Measurements from ENCODE around the gene GUCY2C. TPM values are rescaled to one million over a fixed set of nuclear protein-coding genes. Genes with fewer than 3 reads are reported as not detected.

GUCY2C gene
- total and polyA plus RNA-seq, 9 donors, result 0.36 TPM; not detected in 8

DNA sequence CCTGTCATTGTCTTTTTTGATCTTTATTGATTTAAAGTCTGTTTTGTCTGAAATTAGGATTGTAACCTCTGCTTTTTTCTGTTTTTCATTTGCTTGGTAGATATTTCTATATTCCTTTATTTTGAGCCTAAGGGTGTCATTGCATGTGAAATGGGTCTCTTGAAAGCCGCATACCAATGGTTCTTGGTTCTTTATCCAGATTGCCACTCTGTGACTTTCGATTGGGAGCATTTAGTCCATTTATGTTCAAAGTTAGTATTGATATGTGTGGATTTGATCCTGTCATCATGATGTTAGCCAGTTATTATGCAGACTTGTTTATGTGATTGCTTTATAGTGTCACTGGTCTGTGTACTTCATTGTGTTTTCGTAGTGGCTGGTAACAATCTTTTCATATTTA lies 98.9 kb downstream of the GUCY2C start:
- DNase-seq, result no peak
- intact Hi-C loops (cut with DNase I), result no loop called here
- Histone ChIP-seq H3K36me3 (no peaks in the 10 kb centered on the region), H3K27ac (no peak overlapping the region), H3K4me1 (ENCODE audit: insufficient read depth) (no peaks in the 10 kb centered on the region), H3K4me3 (no peak overlapping the region), H3K27me3 (no peaks in the 10 kb centered on the region), H3K9me3 (no peaks in the 10 kb centered on the region)
- TF ChIP-seq, protein P1, sequence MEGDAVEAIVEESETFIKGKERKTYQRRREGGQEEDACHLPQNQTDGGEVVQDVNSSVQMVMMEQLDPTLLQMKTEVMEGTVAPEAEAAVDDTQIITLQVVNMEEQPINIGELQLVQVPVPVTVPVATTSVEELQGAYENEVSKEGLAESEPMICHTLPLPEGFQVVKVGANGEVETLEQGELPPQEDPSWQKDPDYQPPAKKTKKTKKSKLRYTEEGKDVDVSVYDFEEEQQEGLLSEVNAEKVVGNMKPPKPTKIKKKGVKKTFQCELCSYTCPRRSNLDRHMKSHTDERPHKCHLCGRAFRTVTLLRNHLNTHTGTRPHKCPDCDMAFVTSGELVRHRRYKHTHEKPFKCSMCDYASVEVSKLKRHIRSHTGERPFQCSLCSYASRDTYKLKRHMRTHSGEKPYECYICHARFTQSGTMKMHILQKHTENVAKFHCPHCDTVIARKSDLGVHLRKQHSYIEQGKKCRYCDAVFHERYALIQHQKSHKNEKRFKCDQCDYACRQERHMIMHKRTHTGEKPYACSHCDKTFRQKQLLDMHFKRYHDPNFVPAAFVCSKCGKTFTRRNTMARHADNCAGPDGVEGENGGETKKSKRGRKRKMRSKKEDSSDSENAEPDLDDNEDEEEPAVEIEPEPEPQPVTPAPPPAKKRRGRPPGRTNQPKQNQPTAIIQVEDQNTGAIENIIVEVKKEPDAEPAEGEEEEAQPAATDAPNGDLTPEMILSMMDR (IDR thresholded peaks at IDR 0.05), result no peak
- no peak for TF ChIP-seq POLR2A (IDR thresholded peaks at IDR 0.05)
- TF ChIP-seq EP300 (IDR thresholded peaks at IDR 0.05), result no peak
- WGBS, 3 donors, result 89 to 92% (median 90%) methylated on average over 3 of the region's 3 CpGs

DNA sequence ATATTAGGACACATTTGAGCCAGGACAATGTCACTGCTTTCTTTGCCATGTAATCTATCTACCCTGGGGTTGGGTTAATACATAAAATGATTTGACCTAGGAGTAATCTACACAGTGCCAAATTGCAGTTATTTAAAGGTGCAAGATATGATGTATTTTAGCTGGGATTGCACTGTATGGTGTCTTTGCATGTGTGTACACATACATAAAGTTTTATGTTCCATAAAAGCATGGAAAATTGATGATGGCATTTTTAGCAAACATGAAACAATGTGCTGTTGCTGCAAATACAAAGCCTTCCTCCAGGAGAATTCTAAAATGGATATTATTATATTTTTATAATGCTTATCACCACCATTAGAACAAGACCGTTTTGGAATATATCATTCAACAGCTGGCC lies 104.7 kb downstream of the GUCY2C start:
- TF ChIP-seq, protein P1 (IDR thresholded peaks at IDR 0.05), result no peak
- TF ChIP-seq EP300 (IDR thresholded peaks at IDR 0.05) (no peak), POLR2A (IDR thresholded peaks at IDR 0.05) (no peak)
- WGBS, 3 donors, result 10 to 13% (median 11%) methylated on average over 1 of the region's 1 CpG
- intact Hi-C loops (cut with DNase I), result no loop called here

DNA sequence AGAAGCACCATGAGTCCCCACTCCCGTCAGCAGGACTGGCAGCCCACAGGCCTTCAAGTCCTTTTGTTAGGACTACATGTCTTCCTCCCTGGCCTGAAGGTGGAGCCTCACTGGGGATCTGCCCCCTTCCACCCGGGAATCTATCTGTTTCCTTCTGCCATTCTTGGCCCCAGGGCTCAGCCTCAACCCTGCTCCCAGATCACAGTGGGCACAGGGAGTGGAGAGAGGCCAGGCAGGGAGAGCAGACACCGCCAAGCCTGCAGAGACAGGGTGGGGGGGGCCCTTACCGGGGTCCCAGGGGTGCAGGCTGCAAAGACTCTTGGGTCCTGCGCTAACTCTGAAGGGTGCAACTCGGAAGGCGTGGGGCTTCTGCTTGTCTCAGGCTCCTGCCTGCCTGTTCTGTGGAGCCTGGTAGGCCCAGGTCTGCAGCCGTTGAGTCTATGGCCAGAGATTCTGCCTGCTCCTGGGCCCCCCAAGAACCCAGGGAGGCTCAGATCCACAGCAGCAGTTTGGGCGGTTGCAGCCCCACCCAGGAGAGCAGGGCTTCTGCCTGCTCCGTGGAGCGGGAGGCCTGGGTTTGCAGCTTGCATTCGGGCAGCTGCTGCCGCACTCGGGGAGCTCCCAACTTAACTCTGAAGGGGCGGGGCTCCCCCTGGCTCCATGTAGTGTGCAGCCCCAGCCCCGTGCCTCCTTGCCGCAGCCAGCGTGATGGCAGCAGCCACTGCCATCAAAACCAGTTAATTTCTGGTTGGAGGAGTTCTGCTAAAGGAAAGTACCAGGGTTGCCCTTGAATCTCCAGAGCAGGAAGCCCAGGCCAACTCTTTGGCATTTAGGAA lies 107.0 kb downstream of the GUCY2C start:
- H3K27me3 ChIP-seq, result no peaks in the 10 kb centered on the region
- intact Hi-C loops (cut with DNase I), result no loop called here
- TF ChIP-seq, protein P1 (IDR thresholded peaks at IDR 0.05), result no peak
- TF ChIP-seq POLR2A (IDR thresholded peaks at IDR 0.05) (no peak), EP300 (IDR thresholded peaks at IDR 0.05) (no peak)
- H3K4me1 ChIP-seq (ENCODE audit: insufficient read depth), result no peaks in the 10 kb centered on the region
- no peaks in the 10 kb centered on the region for H3K36me3 ChIP-seq
- no peak overlapping the region for H3K4me3 ChIP-seq
- no peaks in the 10 kb centered on the region for H3K9me3 ChIP-seq
- DNase-seq, result no peak
- H3K27ac ChIP-seq, result no peak overlapping the region
- 89 to 92% (median 90%) methylated on average over 16 to 18 of the region's 18 CpGs for WGBS, 3 donors

More for the DNA sequence above, 104.7 kb downstream of the GUCY2C start:
- Histone ChIP-seq H3K27ac (no peak overlapping the region), H3K4me1 (ENCODE audit: insufficient read depth) (no peaks in the 10 kb centered on the region), H3K36me3 (no peaks in the 10 kb centered on the region), H3K4me3 (no peak overlapping the region), H3K9me3 (no peaks in the 10 kb centered on the region), H3K27me3 (no peaks in the 10 kb centered on the region)
- no peak for DNase-seq

DNA sequence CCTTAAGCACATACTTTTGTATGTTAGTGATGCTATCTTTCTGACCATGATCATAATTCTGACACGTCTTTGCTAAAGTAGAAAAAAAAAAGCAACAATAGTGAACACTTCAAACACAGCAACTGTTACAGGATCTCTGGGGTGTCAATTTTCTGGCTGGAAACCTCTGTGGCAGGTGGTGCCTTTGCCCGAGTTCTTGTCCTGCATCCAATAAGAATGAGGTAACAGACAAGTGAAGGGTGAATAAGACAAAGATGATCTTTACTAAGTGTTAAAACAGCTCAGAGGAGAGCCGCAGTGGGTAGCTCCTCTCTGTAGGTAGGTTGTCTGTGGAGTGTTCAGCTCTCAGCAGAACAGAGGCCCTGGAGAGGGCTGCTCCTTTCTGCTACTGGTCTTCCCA lies 107.8 kb downstream of the GUCY2C start:
- TF ChIP-seq, protein P1 (IDR thresholded peaks at IDR 0.05), result no peak
- TF ChIP-seq POLR2A (IDR thresholded peaks at IDR 0.05), result no peak
- no peak for TF ChIP-seq EP300 (IDR thresholded peaks at IDR 0.05)
- no peak overlapping the region for H3K4me3 ChIP-seq
- no peaks in the 10 kb centered on the region for H3K36me3 ChIP-seq
- H3K9me3 ChIP-seq, result no peaks in the 10 kb centered on the region
- no peak overlapping the region for H3K27ac ChIP-seq
- H3K27me3 ChIP-seq, result no peaks in the 10 kb centered on the region
- intact Hi-C loops (cut with DNase I), result no loop called here
- no peak for DNase-seq
- 85 to 92% (median 90%) methylated on average over 3 of the region's 3 CpGs for WGBS, 3 donors
- no peaks in the 10 kb centered on the region for H3K4me1 ChIP-seq (ENCODE audit: insufficient read depth)

Data from ovary (tissue), 9 donors.